HUES64 (cell line): Measurements from ENCODE around the gene SLC7A8. TPM values are rescaled to one million over a fixed set of nuclear protein-coding genes. Genes with fewer than 3 reads are reported as not detected.
"Not testable (repeated sequence)": the region's sequence is repeated elsewhere in the genome, so short reads cannot be mapped to it uniquely, and the experiment has no call there.

Experiments
- H3K27ac ChIP-seq: 2 replicates; pipeline ENCODE4 v1.7.0; 2013; ENCODE audit warnings: low read depth, low read length, inconsistent platforms
- H3K27me3 ChIP-seq: 2 replicates; pipeline ENCODE4 v1.6.1; 2013; ENCODE audit warnings: mild to moderate bottlenecking, low read length; ENCODE audit not compliant: insufficient read depth
- H3K36me3 ChIP-seq: 2 replicates; pipeline ENCODE4 v1.6.1; 2013; ENCODE audit warnings: mild to moderate bottlenecking, low read length; ENCODE audit not compliant: insufficient read depth
- H3K4me1 ChIP-seq: 2 replicates; pipeline ENCODE4 v1.6.1; 2013; ENCODE audit warnings: mild to moderate bottlenecking, low read length, moderate library complexity; ENCODE audit not compliant: insufficient read depth
- H3K4me3 ChIP-seq: 2 replicates; pipeline ENCODE4 v1.5.1; 2013; ENCODE audit warnings: mild to moderate bottlenecking, low read length, moderate library complexity
- H3K9ac ChIP-seq: 2 replicates; pipeline ENCODE4 v1.6.1; 2013; ENCODE audit warnings: mild to moderate bottlenecking, low read depth, low read length
- H3K9me3 ChIP-seq: 2 replicates; pipeline ENCODE4 v1.6.1; 2013; ENCODE audit warnings: low read depth, low read length; ENCODE audit not compliant: insufficient read depth
- WGBS: fragments of 150-250, 120-280 bp; methylation state at CpG from one replicate; pipeline ENCODE4 v1.1.7; 2013; ENCODE audit warnings: missing lambda C conversion rate; 5-methylcytosine and 5-hydroxymethylcytosine counted together
- polyA plus RNA-seq, 2 experiments: library from polyadenylated mRNA; stranded (reverse); fragments of 50-300 nt; gene quantifications; one replicate each; pipeline ENCODE4 v1.2.3, GENCODE V29; 2013

Gene SLC7A8
- polyA plus RNA-seq (2013, experiment 1 of 2): 126 TPM
- polyA plus RNA-seq (2013, experiment 2 of 2): 141 TPM

DNA sequence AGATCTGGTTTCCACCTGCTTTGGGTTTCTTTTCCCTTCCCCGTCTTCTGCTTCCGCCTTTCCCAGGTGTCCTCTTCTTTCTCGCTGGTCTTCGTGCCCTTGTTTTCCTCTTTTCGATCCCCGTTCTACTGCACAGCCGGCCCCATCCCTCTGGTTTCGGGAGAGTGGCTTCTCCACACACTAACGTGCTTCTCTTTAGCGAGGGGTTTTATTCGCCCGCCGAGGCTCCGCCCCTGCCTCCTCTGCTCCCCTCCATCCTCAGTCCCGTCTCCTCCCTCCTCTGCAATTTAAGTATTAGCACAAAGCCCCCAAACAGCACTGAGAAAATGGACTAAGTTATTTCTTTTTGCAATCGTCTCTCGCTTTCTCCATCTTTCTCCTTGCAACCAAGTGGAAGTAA, at the start of gene SLC7A8:
Gene SLC7A8, minus strand, starts transcription at position 182 of the 400 bp plus-strand sequence. CDS start 746 bp downstream, outside the sequence.
- no peak within 1 kb of the TSS; the same call in 1 of the 2 replicates for H3K27ac ChIP-seq
- 7% methylated on average over 17 of the region's 17 CpGs for WGBS
- H3K4me3 ChIP-seq: peak within 1 kb of the TSS; percentile 76
- peak within 1 kb of the TSS; percentile 50 for H3K9ac ChIP-seq
- peaks cover 20% of the 10 kb centered on the region for H3K4me1 ChIP-seq
- H3K36me3 ChIP-seq: no peaks in the 10 kb centered on the region
- no peaks in the 10 kb centered on the region for H3K27me3 ChIP-seq
- no peaks in the 10 kb centered on the region for H3K9me3 ChIP-seq

DNA sequence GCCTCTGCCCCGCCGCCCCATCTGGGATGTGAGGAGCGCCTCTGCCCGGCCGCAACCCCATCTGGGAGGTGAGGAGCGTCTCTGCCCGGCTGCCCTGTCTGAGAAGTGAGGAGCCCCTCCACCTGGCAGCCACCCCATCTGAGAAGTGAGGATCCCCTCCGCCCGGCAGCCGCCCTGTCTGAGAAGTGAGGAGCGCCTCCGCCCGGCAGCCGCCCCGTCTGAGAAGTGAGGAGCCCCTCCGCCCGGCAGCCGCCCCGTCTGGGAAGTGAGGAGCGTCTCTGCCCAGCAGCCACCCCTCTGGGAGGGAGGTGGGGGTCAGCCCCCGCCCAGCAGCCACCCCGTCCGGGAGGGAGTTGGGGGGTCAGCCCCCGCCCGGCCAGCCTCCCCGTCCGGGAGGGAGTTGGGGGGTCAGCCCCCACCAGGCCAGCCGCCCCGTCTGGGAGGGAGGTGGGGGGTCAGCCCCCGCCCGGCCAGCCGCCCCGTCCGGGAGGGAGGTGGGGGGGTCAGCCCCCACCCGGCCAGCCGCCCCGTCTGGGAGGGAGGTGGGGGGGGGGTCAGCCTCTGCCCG, 48.9 kb upstream of the SLC7A8 start:
- H3K4me1 ChIP-seq, H3K9me3 ChIP-seq, H3K36me3 ChIP-seq, H3K27ac ChIP-seq, H3K4me3 ChIP-seq, H3K9ac ChIP-seq, H3K27me3 ChIP-seq: not testable (repeated sequence)
- 96% methylated on average over 32 of the region's 38 CpGs for WGBS

DNA sequence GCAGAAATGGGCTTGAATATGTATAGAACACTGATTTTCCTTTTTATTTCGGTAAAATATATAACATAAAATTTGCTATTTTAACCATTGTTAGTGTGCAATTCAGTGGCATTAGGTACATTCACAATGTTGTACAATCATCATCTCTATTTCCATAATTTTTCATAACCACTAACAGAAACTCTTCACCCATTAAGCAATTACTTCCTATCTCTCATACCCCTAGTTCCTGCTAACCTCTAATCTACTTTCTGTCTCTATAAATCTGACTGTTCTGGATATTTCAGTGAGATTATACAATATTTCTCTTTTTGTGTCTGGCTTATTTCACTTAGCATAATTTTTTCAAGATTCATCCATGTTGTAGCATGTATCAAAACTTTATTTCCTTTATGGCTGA, 45.4 kb upstream of the SLC7A8 start:
- H3K27ac ChIP-seq: no peak overlapping the region
- H3K4me3 ChIP-seq: no peak overlapping the region
- no peaks in the 10 kb centered on the region for H3K4me1 ChIP-seq
- WGBS: no CpG with 5 or more reads among the region's 1 CpG
- no peaks in the 10 kb centered on the region for H3K27me3 ChIP-seq
- H3K9ac ChIP-seq: no peak overlapping the region
- peaks cover 8% of the 10 kb centered on the region; the same call in 1 of the 2 replicates for H3K9me3 ChIP-seq
- no peaks in the 10 kb centered on the region for H3K36me3 ChIP-seq

DNA sequence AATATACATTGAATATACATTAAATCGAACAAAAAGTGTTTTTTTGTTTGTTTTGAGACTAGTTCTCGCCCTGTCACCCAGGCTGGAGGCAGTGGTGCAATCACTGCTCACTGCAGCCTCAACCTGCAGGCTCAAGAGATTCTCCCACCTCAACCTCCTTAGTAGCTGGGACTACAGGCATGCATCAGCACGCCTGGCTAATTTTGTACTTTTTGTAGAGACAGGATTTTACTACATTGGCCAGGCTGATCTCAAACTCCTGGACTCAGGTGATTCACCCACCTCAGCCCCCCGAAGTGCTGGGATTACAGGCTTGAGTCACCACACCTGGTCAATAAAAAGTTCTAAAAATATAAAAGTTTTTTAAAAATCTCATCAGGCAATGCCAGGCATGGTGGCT, 44.1 kb upstream of the SLC7A8 start:
- H3K4me3 ChIP-seq: no peak overlapping the region
- peaks cover 8% of the 10 kb centered on the region; the same call in 1 of the 2 replicates for H3K9me3 ChIP-seq
- no peak overlapping the region for H3K27ac ChIP-seq
- no peaks in the 10 kb centered on the region for H3K27me3 ChIP-seq
- no peaks in the 10 kb centered on the region for H3K36me3 ChIP-seq
- no peaks in the 10 kb centered on the region for H3K4me1 ChIP-seq
- WGBS: 92% methylated on average over 3 of the region's 4 CpGs
- H3K9ac ChIP-seq: no peak overlapping the region

DNA sequence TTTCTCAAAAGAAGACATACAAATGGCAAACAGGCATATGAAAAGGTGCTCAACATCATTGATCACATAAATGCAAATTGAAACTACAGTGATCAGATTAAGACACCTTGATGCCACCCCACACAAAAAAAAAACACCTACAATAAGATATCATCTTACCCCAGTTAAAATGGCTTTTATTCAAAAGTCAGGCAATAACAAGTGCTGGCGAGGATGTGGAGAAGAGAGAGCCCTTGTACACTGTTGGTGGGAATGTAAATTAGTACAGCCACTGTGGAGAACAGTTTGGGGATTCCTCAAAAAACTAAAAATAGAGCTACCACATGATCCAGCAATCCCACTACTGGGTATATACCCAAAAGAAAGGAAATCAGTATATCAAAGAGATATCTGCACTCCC, 41.5 kb upstream of the SLC7A8 start:
- not testable (repeated sequence) for H3K4me3 ChIP-seq, H3K27ac ChIP-seq, H3K9ac ChIP-seq, H3K36me3 ChIP-seq, H3K27me3 ChIP-seq, H3K9me3 ChIP-seq, H3K4me1 ChIP-seq
- WGBS: 83% methylated on average over 1 of the region's 1 CpG

DNA sequence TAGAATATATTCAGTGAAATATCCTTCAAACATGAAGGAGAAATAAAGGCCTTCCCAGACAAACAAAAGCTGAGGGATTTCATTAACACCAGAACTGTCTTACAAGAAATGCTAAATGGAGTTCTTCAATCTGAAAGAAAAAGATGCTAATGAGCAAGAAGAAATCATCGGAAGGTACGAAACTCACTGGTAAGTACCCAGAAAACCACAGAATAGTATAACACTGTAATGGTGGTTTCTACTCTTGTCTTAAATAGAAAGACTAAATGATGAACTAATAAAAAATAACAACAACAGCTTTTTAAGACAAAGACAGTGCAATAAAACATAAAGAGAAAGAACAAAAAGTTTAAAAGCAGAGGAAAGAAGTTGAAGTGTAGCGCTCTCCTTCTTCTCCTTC, 35.6 kb upstream of the SLC7A8 start:
- Histone ChIP-seq H3K9ac (no peak overlapping the region), H3K27me3 (no peaks in the 10 kb centered on the region), H3K27ac (no peak overlapping the region), H3K4me1 (peaks cover 9% of the 10 kb centered on the region), H3K4me3 (no peak overlapping the region), H3K36me3 (no peaks in the 10 kb centered on the region), H3K9me3 (peaks cover 3% of the 10 kb centered on the region; the same call in 1 of the 2 replicates)
- WGBS: 84% methylated on average over 3 of the region's 3 CpGs

DNA sequence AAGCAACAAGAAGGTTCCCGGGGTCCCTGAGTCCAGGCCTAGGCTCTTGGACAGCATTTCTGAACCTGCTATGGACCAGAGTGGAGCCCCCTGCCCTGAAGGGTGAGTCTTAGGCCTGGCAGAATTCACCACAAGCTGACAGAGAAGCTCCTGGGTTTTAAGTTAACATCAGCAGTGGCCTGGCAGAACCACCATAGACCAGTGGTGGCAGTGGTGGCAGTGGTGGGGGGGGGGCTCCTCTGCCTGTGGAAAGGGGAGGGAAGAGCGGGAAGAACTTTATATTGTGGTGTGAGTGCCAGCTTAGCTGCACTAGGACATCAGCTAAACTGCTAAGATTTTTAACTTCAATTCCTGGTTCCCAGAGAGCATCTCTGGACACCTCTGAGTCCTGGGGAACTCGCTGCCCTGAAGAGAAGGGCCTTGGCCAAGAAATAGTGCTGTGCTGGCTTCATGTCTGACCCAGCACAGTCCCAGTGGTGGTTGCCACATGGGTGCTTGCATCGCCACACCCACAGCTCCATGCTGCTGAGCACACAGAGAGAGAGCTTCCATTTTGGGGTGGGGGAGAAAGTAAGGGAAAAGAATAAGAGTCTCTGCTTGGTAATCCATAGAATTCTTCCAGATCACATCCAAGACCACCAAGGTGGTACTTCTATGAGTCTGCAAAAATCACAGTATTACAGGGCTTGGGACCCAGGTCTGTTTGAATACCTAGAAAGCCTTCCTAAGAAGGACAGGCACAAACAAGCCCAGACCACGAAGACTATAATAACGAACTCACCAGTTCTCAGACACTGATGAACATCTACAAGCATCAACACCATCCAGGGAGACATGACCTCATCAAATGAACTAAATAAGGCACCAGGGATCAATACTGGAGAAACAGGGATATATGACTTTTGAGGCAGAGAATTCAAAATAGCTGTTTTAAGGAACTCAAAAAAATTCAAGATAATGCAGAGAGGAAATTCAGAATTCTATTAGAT, 33.9 kb upstream of the SLC7A8 start:
- 96% methylated on average over 6 of the region's 6 CpGs for WGBS
- Histone ChIP-seq H3K27ac (no peak overlapping the region), H3K27me3 (no peaks in the 10 kb centered on the region), H3K9ac (no peak overlapping the region), H3K9me3 (peaks cover 3% of the 10 kb centered on the region; the same call in 1 of the 2 replicates), H3K36me3 (no peaks in the 10 kb centered on the region), H3K4me3 (no peak overlapping the region), H3K4me1 (peaks cover 9% of the 10 kb centered on the region)

DNA sequence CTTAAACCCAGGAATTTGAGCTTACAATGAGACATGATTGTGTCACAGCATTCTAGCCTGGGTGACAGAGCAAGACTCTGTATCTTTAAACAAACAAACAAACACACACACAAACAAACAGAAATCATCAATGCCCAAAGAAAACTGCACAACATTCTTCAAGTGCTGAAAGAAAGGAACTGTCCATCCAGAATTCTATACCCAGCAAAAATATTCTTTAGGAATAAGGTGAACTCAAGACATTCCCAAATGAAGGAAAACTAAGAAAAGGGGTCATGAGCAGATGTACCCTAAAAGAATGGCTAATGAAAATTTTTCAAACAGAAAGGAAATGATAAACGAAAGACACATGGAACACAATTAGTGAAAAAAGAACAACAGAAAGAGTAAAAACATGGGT, 32.0 kb upstream of the SLC7A8 start:
- Histone ChIP-seq H3K9ac (no peak overlapping the region), H3K4me1 (peaks cover 9% of the 10 kb centered on the region), H3K36me3 (no peaks in the 10 kb centered on the region), H3K27me3 (no peaks in the 10 kb centered on the region), H3K4me3 (no peak overlapping the region), H3K27ac (no peak overlapping the region), H3K9me3 (peaks cover 3% of the 10 kb centered on the region; the same call in 1 of the 2 replicates)
- 100% methylated on average over 1 of the region's 1 CpG for WGBS

DNA sequence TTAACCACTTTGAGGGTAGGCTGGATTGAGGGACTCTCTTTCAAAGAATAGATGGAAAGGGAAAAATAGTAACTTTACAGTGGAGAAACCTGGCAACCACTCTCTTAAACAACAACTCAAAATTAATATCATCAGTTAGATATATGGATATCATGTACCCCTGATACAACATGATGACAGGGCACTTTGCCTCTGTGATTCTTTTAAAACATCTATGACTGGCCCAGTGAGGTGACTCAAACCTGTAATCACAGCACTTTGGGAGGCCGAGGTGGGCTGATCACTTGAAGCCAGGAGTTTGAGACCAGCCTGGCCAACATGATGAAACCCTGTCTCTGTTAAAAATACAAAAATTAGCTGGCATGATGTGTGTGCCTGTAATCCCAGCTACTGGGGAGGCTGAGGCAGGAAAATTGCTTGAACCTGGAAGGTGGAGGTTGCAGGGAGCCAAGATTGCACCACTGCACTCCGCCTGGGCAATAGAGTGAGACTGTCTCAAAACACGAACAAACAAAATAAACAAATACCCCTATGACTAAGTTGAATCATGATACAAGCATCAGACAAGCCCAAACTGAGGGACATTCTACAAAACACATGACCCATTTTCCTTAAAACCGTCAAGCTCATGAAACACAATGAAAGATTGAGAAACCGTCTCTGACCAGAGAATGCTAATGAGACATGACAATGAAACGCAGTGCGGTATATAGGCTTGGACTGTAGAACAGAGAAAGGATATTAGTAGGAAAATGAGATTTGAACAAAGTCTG, 26.4 kb upstream of the SLC7A8 start:
- Histone ChIP-seq H3K9ac (no peak overlapping the region), H3K4me1 (peaks cover 24% of the 10 kb centered on the region), H3K36me3 (no peaks in the 10 kb centered on the region), H3K27ac (no peak overlapping the region), H3K9me3 (no peaks in the 10 kb centered on the region), H3K27me3 (no peaks in the 10 kb centered on the region), H3K4me3 (no peak overlapping the region)
- 93% methylated on average over 7 of the region's 7 CpGs for WGBS

DNA sequence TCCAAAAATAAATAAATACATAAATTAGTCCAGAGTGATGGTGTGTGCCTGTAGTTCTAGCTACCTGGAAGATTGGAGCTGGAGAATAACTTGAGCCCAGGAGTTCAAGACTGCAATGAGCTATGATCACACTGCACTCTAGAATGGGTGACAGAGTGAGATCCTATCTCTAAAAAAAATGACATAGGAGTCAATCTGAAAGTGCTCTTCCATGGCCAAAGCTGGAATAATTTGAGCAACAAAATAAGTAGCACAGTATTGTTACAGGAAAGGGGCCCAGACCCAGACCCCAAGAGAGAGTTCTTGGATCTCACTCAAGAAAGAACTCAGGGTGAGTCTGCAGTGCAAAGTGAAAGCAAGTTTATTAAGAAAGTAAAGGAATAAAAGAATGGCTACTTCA, 24.9 kb upstream of the SLC7A8 start:
- H3K36me3 ChIP-seq: no peaks in the 10 kb centered on the region
- no peak overlapping the region for H3K4me3 ChIP-seq
- no peaks in the 10 kb centered on the region for H3K27me3 ChIP-seq
- peaks cover 24% of the 10 kb centered on the region for H3K4me1 ChIP-seq
- H3K27ac ChIP-seq: no peak overlapping the region
- no peaks in the 10 kb centered on the region for H3K9me3 ChIP-seq
- no peak overlapping the region for H3K9ac ChIP-seq

DNA sequence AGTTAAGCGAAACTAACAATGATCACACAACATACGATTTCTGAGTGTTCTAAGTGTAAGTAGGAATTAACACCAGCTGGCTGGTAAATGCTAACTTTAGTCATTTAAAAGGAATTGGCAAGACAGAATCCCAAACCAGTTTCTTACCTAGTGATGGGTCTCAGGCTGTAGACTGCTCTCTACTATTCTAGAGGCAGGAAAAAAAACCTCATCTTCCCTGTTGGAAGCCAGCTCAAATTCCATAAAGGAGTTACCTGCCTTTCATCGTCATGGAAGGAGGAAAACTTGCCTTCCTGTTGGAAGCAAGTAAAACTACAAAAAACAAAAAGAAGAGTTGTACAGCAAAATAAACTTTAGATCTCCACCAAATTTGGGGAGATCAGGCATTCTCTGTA, 23.7 kb upstream of the SLC7A8 start:
- Histone ChIP-seq H3K36me3 (no peaks in the 10 kb centered on the region), H3K27me3 (no peaks in the 10 kb centered on the region), H3K4me3 (peak overlapping the region; percentile 40), H3K27ac (peak overlapping the region; percentile 66), H3K9me3 (no peaks in the 10 kb centered on the region), H3K9ac (peak overlapping the region; percentile 46), H3K4me1 (peaks cover 24% of the 10 kb centered on the region)
- 0% methylated on average over 1 of the region's 3 CpGs for WGBS
